GM12878 (cell line): ENCODE measurements around the gene TSC22D3. TPM values are rescaled to one million over a fixed set of nuclear protein-coding genes. Genes with fewer than 3 reads are reported as not detected.

Source experiments
- ATAC-seq: fragments of 200-7000 bp; cut with Tn5 transposase; 3 replicates; pipeline ENCODE4 v1.9.1; 2020; ENCODE audit warnings: mild to moderate bottlenecking, moderate library complexity
- BruUV-seq: library from RNA; stranded (reverse); fragments of 400-500 nt; replicated peaks from 2 replicates; lab custom pipeline; 2021; lab: Mats Ljungman, UMichigan
- CTCF ChIA-PET: fragments of 300-600 bp; sonication (Branson Sonifier 250); formaldehyde crosslinking; extraction: SDS; loops from one replicate; lab custom pipeline; 2021; ENCODE audit warnings: inconsistent platforms; lab: Yijun Ruan, JAX
- POLR2A ChIA-PET: fragments of 350-600 bp; formaldehyde crosslinking; extraction: SDS; loops from one replicate; lab custom pipeline; 2021; ENCODE audit warnings: inconsistent platforms; lab: Charles Lee
- RAD21 ChIA-PET: fragments of 300-600 bp; sonication (Branson Sonifier 250); formaldehyde crosslinking; loops from one replicate; lab custom pipeline; 2023; ENCODE audit warnings: antibody characterized with exemption; ENCODE audit not compliant: unreplicated experiment; lab: Charles Lee
- SMC1A ChIA-PET: fragments of 300-600 bp; sonication (Branson Sonifier 250); formaldehyde crosslinking; loops from one replicate; lab custom pipeline; 2023; ENCODE audit not compliant: unreplicated experiment, uncharacterized antibody; lab: Charles Lee
- DNase-seq: peaks from one replicate; pipeline ENCODE4 v3.0.0-alpha.2; 2011; ENCODE audit warnings: low read depth, low spot score
- FAIRE-seq: peaks from 3 replicates; lab custom pipeline; 2011; peaks lifted over from hg19 to GRCh38; lab: Jason Lieb, UNC
- H2AFZ ChIP-seq: 2 replicates; pipeline ENCODE4 v1.6.0; 2011; ENCODE audit warnings: low read depth, low read length, control low read depth; ENCODE audit not compliant: control insufficient read depth
- H3K27ac ChIP-seq: 2 replicates; pipeline ENCODE4 v1.5.1; 2011; ENCODE audit warnings: control low read depth; ENCODE audit not compliant: control insufficient read depth, insufficient read depth
- H3K27me3 ChIP-seq, 2 experiments: replicated peaks in 1 of 2; 2 replicates each; pipeline versions ENCODE4 v1.6.0 to v1.6.1; 2011; ENCODE audit warnings: low read length in 1 of 2; ENCODE audit not compliant: control insufficient read depth in 2 of 2, insufficient read depth in 2 of 2
- H3K36me3 ChIP-seq, 2 experiments: 2 replicates each; pipeline ENCODE4 v1.5.1; 2011; ENCODE audit warnings: low read length in 1 of 2; ENCODE audit not compliant: control insufficient read depth in 2 of 2, insufficient read depth in 2 of 2
- H3K4me1 ChIP-seq: 2 replicates; pipeline ENCODE4 v1.6.1; 2011; ENCODE audit warnings: mild to moderate bottlenecking, low read length, moderate library complexity, mixed read lengths; ENCODE audit not compliant: control insufficient read depth, insufficient read depth
- H3K4me2 ChIP-seq: 2 replicates; pipeline ENCODE4 v1.6.0; 2011; ENCODE audit warnings: control low read depth; ENCODE audit not compliant: control insufficient read depth, insufficient read depth
- H3K4me3 ChIP-seq: fragments of 200-600 bp; sonication (generic); 2 replicates; pipeline ENCODE4 v1.5.1; 2016
- H3K79me2 ChIP-seq: 2 replicates; pipeline ENCODE4 v1.6.0; 2011; ENCODE audit warnings: low read length; ENCODE audit not compliant: control insufficient read depth, insufficient read depth
- H3K9ac ChIP-seq: 2 replicates; pipeline ENCODE4 v1.8.0; 2011; ENCODE audit warnings: low read length, control low read depth, mixed read lengths; ENCODE audit not compliant: control insufficient read depth, insufficient read depth
- H3K9me3 ChIP-seq: replicated peaks from 3 replicates; pipeline ENCODE4 v1.5.1; 2011; ENCODE audit warnings: mild to moderate bottlenecking, low read length; ENCODE audit not compliant: control insufficient read depth, insufficient read depth
- H4K20me1 ChIP-seq: 2 replicates; pipeline ENCODE4 v1.6.0; 2011; ENCODE audit not compliant: control insufficient read depth, insufficient read depth
- ATF7 ChIP-seq: fragments of 450-650 bp; IDR thresholded peaks from 2 replicates; pipeline ENCODE4 v1.6.1; 2016; ENCODE audit warnings: low read depth, mild to moderate bottlenecking
- CREB1 ChIP-seq: IDR thresholded peaks from 2 replicates; pipeline ENCODE4 v1.6.1; 2012; ENCODE audit warnings: low read depth, mild to moderate bottlenecking, inconsistent platforms
- EP300 ChIP-seq, 2 experiments: fragments of 150-350 bp in 1 of 2; IDR thresholded peaks; 2 replicates each; pipeline ENCODE4 v1.6.1; 2011 to 2012; ENCODE audit warnings: low read depth in 2 of 2, low read length in 2 of 2, borderline replicate concordance in 1 of 2, improper control_type of control experiment in 1 of 2, inconsistent platforms in 1 of 2; ENCODE audit not compliant: control insufficient read depth in 1 of 2
- IKZF2 ChIP-seq, 2 experiments: fragments of 450-650 bp; IDR thresholded peaks; 2 replicates each; pipeline ENCODE4 v1.6.1; 2017; ENCODE audit warnings: mild to moderate bottlenecking in 2 of 2, moderate library complexity in 2 of 2
- JUNB ChIP-seq: IDR thresholded peaks from 2 replicates; pipeline ENCODE4 v1.6.1; 2016; ENCODE audit warnings: antibody characterized with exemption, mild to moderate bottlenecking
- NBN ChIP-seq: fragments of 450-650 bp; IDR thresholded peaks from 2 replicates; pipeline ENCODE4 v1.6.1; 2016
- NR2F1 ChIP-seq: fragments of 450-650 bp; conservative IDR thresholded peaks from 2 replicates; pipeline ENCODE4 v1.6.1; 2017; ENCODE audit warnings: mild to moderate bottlenecking
- RAD21 ChIP-seq: IDR thresholded peaks from 2 replicates; pipeline ENCODE4 v1.6.1; 2011; ENCODE audit warnings: mild to moderate bottlenecking, low read depth, low read length, moderate library complexity; ENCODE audit not compliant: insufficient read depth
- RUNX3 ChIP-seq: IDR thresholded peaks from 2 replicates; pipeline ENCODE4 v1.6.1; 2012; ENCODE audit warnings: low read length, inconsistent platforms
- SUPT20H ChIP-seq: IDR thresholded peaks from 2 replicates; pipeline ENCODE4 v1.6.1; 2011; ENCODE audit warnings: low read depth, mild to moderate bottlenecking, low read length, moderate library complexity, borderline replicate concordance; ENCODE audit not compliant: control insufficient read depth
- WGBS: methylation state at CpG from one replicate; pipeline ENCODE4 v1.1.6; 2016; ENCODE audit warnings: low lambda C conversion rate; ENCODE audit not compliant: insufficient replicate concordance, insufficient coverage; ENCODE audit errors: missing lambda C conversion rate; 5-methylcytosine and 5-hydroxymethylcytosine counted together
- in situ Hi-C: fragments of 300-500 bp; cut with MboI; formaldehyde crosslinking; loops from 9 replicates; pipeline ENCODE4 v1.14.3; 2018; ENCODE audit warnings: mixed read lengths
- intact Hi-C: fragments of 100-400 bp; cut with micrococcal nuclease; formaldehyde crosslinking; loops from one replicate; pipeline ENCODE4 v1.14.2; 2022; ENCODE audit not compliant: unreplicated experiment
- polyA plus RNA-seq, 11 experiments: library from polyadenylated mRNA; depleted of rRNA in 4 of 11; unstranded in 6 of 11; stranded (reverse) in 5 of 11; fragments of >200 nt; fragmentation: Nextera tagmentation in 4 of 11; fragmentation: Illumina TruSeq in 1 of 11; extraction: Ambion mirVana in 4 of 11; extraction: Trizol in 1 of 11; gene quantifications; 1 replicate in 1 of 11; 2 replicates in 10 of 11; pipeline versions ENCODE4 v1.2.1 to v1.2.3, GENCODE V29; 2011 to 2016; ENCODE audit warnings: inconsistent platforms in 2 of 11, missing spikeins in 2 of 11, low read depth in 1 of 11
- total RNA-seq, 4 experiments: library from RNA; depleted of rRNA in 3 of 4; stranded (reverse); fragments of >200 nt in 3 of 4; fragmentation: Illumina TruSeq in 1 of 4; extraction: Trizol in 1 of 4; gene quantifications; 2 replicates each; pipeline versions ENCODE4 v1.2.1 to v1.2.3, GENCODE V29; 2013 to 2021
- TF ChIP-seq, protein P1 (sequence below), 3 experiments: IDR thresholded peaks in 2 of 3; conservative IDR thresholded peaks in 1 of 3; 2 replicates each; pipeline ENCODE4 v1.5.1; 2011; ENCODE audit warnings: low read depth in 3 of 3, low read length in 3 of 3, mild to moderate bottlenecking in 3 of 3, control low read depth in 2 of 3, moderate library complexity in 2 of 3, inconsistent platforms in 1 of 3, mixed read lengths in 1 of 3; ENCODE audit not compliant: control insufficient read depth in 2 of 3, insufficient read depth in 1 of 3; ENCODE audit errors: extremely low read depth in 1 of 3
- TF ChIP-seq, protein P2 (sequence below): fragments of 450-650 bp; IDR thresholded peaks from 2 replicates; pipeline ENCODE4 v1.6.1; 2016; ENCODE audit warnings: mild to moderate bottlenecking
- TF ChIP-seq, protein P3 (sequence below): fragments of 450-650 bp; IDR thresholded peaks from 2 replicates; pipeline ENCODE4 v1.6.1; 2017; ENCODE audit warnings: mild to moderate bottlenecking, moderate library complexity

Gene TSC22D3
- total and polyA plus RNA-seq, 10 of the 15 experiments (the other 5 are each of a cell fraction or from before 2014, with no cell fraction given): 4.6 to 122 (median 16.1) TPM

DNA sequence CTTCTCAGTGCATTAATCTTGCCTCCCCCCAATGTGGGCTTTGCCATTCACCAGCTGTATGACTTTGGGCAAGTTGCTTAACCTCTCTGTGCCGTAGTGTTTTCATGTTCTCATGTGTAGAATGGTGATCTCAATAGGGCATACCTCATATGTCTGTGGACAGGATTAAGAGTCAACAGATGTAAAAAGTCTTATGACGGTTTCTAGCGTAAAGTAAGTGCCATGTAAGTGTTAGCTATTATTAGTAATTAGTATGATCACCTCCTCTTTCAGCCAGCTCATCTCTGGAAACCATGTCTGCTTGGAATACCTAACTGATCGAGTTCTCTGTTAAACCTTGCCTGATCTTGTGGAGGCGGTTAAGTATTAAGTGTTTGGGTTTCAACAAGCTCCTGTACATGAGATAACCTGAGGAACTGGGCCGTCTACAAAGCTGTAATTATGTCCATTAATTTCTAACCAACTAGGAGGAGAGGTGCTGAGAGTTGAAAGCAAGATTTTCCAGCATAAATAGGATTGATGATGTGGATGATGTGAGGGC, 66.3 kb downstream of the TSC22D3 start:
- FAIRE-seq: no peak
- intact Hi-C loops: no loop called here
- Histone ChIP-seq H4K20me1 (no peaks in the 10 kb centered on the region), H3K36me3 (no peaks in the 10 kb centered on the region), H3K27me3 (no peaks in the 10 kb centered on the region), H3K27ac (no peak overlapping the region), H3K4me1 (peaks cover 12% of the 10 kb centered on the region), H3K9ac (no peak overlapping the region), H3K4me2 (no peak overlapping the region), H3K9me3 (no peaks in the 10 kb centered on the region), H3K79me2 (no peaks in the 10 kb centered on the region), H3K4me3 (no peak overlapping the region), H2AFZ (no peak overlapping the region)
- WGBS: 58% methylated on average over 6 of the region's 6 CpGs
- in situ Hi-C loops: no loop called here
- no TSS peak for BruUV-seq
- SMC1A ChIA-PET: interaction anchor here (0.8 to 16.4 kb wide), 8 partner anchors 9 to 66 kb away, joined by 3 to 425 read pairs (median 5); partner anchors contain the start of gene TSC22D3
- CTCF ChIA-PET: interaction anchor here (0.6 to 4.7 kb wide), 8 partner anchors 9 to 79 kb away, joined by 3 to 89 read pairs (median 4); no protein-coding TSS in a partner anchor
- no peak for DNase-seq
- TF ChIP-seq NR2F1 (no peak), RUNX3 (peak; percentile 15; the same call in 1 of the 2 replicates), IKZF2 (IDR thresholded peaks at IDR 0.05) (no peak), NBN (no peak), EP300 (IDR thresholded peaks at IDR 0.05; ENCODE audit: borderline replicate concordance in 1 of 2, control insufficient read depth in 1 of 2, low read depth in 2 of 2, low read length in 2 of 2) (0 out of 4 replicates have a peak, but pooled peaks of 1 of the 2 experiments have one; percentile 16), ATF7 (peak; percentile 56; the same call in 1 of the 2 replicates), RAD21 (no peak), SUPT20H (no peak), JUNB (peak; percentile 36; the same call in 1 of the 2 replicates), CREB1 (peak; percentile 54; the same call in 1 of the 2 replicates)
- TF ChIP-seq, protein P1, sequence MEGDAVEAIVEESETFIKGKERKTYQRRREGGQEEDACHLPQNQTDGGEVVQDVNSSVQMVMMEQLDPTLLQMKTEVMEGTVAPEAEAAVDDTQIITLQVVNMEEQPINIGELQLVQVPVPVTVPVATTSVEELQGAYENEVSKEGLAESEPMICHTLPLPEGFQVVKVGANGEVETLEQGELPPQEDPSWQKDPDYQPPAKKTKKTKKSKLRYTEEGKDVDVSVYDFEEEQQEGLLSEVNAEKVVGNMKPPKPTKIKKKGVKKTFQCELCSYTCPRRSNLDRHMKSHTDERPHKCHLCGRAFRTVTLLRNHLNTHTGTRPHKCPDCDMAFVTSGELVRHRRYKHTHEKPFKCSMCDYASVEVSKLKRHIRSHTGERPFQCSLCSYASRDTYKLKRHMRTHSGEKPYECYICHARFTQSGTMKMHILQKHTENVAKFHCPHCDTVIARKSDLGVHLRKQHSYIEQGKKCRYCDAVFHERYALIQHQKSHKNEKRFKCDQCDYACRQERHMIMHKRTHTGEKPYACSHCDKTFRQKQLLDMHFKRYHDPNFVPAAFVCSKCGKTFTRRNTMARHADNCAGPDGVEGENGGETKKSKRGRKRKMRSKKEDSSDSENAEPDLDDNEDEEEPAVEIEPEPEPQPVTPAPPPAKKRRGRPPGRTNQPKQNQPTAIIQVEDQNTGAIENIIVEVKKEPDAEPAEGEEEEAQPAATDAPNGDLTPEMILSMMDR (IDR thresholded peaks at IDR 0.05 in 2 of 3, conservative IDR thresholded peaks at IDR 0.05 in 1 of 3; ENCODE audit: control insufficient read depth in 2 of 3, extremely low read depth in 1 of 3, insufficient read depth in 1 of 3, low read depth in 3 of 3, low read length in 3 of 3): no peak
- TF ChIP-seq, protein P2, sequence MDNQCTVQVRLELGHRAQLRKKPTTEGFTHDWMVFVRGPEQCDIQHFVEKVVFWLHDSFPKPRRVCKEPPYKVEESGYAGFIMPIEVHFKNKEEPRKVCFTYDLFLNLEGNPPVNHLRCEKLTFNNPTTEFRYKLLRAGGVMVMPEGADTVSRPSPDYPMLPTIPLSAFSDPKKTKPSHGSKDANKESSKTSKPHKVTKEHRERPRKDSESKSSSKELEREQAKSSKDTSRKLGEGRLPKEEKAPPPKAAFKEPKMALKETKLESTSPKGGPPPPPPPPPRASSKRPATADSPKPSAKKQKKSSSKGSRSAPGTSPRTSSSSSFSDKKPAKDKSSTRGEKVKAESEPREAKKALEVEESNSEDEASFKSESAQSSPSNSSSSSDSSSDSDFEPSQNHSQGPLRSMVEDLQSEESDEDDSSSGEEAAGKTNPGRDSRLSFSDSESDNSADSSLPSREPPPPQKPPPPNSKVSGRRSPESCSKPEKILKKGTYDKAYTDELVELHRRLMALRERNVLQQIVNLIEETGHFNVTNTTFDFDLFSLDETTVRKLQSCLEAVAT: peak; percentile 51; the same call in 1 of the 2 replicates
- TF ChIP-seq, protein P3, sequence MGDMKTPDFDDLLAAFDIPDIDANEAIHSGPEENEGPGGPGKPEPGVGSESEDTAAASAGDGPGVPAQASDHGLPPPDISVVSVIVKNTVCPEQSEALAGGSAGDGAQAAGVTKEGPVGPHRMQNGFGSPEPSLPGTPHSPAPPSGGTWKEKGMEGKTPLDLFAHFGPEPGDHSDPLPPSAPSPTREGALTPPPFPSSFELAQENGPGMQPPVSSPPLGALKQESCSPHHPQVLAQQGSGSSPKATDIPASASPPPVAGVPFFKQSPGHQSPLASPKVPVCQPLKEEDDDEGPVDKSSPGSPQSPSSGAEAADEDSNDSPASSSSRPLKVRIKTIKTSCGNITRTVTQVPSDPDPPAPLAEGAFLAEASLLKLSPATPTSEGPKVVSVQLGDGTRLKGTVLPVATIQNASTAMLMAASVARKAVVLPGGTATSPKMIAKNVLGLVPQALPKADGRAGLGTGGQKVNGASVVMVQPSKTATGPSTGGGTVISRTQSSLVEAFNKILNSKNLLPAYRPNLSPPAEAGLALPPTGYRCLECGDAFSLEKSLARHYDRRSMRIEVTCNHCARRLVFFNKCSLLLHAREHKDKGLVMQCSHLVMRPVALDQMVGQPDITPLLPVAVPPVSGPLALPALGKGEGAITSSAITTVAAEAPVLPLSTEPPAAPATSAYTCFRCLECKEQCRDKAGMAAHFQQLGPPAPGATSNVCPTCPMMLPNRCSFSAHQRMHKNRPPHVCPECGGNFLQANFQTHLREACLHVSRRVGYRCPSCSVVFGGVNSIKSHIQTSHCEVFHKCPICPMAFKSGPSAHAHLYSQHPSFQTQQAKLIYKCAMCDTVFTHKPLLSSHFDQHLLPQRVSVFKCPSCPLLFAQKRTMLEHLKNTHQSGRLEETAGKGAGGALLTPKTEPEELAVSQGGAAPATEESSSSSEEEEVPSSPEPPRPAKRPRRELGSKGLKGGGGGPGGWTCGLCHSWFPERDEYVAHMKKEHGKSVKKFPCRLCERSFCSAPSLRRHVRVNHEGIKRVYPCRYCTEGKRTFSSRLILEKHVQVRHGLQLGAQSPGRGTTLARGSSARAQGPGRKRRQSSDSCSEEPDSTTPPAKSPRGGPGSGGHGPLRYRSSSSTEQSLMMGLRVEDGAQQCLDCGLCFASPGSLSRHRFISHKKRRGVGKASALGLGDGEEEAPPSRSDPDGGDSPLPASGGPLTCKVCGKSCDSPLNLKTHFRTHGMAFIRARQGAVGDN: no peak
- RAD21 ChIA-PET: interaction anchor here (0.7 to 15.7 kb wide), 8 partner anchors 8 to 66 kb away, joined by 3 to 444 read pairs (median 7); partner anchors contain the start of gene TSC22D3
- POLR2A ChIA-PET: interaction anchor here (0.9 to 18.2 kb wide), 8 partner anchors 8 to 32 kb away, joined by 3 to 287 read pairs (median 4); no protein-coding TSS in a partner anchor
- peak; percentile 34 for ATAC-seq
